OCI-LY3 (cell line): ENCODE results near the gene CACNA2D3.

Experiments used
- EZH2phosphoT487 ChIP-seq: fragments of 200-600 bp; shearing (Covaris generic); IDR thresholded peaks from 2 replicates; pipeline ENCODE4 v1.6.1; 2018; ENCODE audit warnings: antibody characterized with exemption, mixed run types, low read depth
- TF ChIP-seq, protein P1 (sequence below): fragments of 200-600, 300-600 bp; sonication (generic); IDR thresholded peaks from 2 replicates; pipeline ENCODE4 v1.5.1; 2014; ENCODE audit warnings: antibody characterized with exemption, low read length, low read depth

DNA sequence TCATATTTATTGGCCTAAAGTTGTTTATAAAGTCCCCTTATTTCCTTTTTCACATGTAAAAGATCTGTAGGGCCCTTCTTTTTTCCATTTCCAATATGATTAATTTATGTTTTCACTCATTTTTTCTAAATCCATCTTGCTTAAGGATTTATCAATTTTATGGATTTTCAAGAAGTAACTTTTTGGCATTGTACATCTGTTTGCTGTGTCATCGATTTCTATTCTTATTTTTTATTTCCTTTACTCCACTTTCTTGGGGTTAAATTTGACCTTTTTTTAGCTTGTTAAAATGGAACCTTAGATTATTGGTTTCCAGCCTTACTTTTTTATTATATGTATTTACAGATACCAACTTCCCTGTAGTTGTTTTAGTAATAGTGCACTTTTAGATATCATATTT, 597.6 kb downstream of the CACNA2D3 start:
- TF ChIP-seq, protein P1, sequence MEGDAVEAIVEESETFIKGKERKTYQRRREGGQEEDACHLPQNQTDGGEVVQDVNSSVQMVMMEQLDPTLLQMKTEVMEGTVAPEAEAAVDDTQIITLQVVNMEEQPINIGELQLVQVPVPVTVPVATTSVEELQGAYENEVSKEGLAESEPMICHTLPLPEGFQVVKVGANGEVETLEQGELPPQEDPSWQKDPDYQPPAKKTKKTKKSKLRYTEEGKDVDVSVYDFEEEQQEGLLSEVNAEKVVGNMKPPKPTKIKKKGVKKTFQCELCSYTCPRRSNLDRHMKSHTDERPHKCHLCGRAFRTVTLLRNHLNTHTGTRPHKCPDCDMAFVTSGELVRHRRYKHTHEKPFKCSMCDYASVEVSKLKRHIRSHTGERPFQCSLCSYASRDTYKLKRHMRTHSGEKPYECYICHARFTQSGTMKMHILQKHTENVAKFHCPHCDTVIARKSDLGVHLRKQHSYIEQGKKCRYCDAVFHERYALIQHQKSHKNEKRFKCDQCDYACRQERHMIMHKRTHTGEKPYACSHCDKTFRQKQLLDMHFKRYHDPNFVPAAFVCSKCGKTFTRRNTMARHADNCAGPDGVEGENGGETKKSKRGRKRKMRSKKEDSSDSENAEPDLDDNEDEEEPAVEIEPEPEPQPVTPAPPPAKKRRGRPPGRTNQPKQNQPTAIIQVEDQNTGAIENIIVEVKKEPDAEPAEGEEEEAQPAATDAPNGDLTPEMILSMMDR, result no peak
- TF ChIP-seq EZH2phosphoT487, result no peak
